GM21390 (cell line): ENCODE data around the gene PAOX.
"Not testable (repeated sequence)": the region's sequence is repeated elsewhere in the genome, so short reads cannot be mapped to it uniquely, and the experiment has no call there.

ENCODE experiments used
- ATAC-seq: cut with Tn5 transposase; IDR thresholded peaks from one replicate; pipeline ENCODE4 v1.9.1; 2021; ENCODE audit not compliant: unreplicated experiment

The PAOX gene

DNA sequence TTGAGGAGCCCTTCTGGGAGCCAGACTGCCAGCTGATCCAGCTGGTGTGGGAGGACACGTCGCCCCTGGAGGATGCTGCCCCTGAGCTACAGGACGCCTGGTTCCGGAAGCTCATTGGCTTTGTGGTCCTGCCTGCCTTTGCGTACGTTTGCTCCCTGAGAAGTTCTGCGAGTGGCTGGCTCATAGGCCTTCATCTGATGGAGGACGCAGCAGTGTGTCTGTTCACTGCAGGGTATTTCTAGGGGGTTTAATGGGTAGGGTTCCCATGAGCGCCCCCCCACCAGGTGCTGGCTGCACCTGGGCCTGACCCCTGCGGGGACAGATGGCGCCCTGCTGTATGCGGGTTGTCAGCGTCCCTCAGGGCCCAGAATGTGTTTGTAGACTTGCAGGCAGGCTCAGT lies 5.0 kb downstream of the PAOX start:
- no peak for ATAC-seq

DNA sequence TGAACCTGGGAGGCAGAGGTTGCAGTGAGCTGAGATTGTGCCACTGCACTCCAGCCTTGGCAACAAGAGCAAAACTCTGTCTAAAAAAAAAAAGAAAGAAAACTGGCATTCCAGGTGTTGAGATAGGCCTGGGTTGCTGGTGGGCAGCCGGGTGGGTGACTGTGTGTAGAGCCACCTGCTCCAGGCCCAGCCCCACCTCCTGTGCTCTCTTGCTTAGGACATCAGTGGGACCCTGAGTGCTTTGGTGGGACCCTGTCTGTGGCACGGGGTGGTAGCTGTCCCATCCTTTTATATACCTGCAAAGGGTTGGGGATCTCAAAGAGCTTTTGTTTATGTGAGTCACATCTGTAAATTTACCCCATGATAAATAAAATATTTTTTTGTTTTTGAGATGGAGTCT lies 6.2 kb downstream of the PAOX start:
- ATAC-seq, result no peak

DNA sequence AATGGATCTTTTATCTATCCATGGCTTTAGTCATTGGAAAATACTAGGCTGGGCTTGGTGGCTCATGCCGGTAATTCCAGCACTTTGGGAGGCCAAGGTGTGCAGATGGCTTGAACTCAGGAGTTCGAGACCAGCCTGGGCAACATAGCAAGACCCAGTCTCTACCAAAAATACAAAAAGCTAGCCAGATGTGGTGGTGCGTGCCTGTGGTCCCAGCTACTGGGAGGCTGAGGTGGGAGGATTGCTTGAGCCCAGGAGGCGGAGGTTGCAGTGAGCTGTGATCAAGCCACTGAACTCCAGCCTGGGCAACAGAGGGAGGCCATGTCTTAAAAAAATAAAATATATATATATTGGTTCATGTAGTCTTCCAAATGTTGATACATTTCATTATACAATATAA lies 7.9 kb downstream of the PAOX start:
- not testable (repeated sequence) for ATAC-seq

DNA sequence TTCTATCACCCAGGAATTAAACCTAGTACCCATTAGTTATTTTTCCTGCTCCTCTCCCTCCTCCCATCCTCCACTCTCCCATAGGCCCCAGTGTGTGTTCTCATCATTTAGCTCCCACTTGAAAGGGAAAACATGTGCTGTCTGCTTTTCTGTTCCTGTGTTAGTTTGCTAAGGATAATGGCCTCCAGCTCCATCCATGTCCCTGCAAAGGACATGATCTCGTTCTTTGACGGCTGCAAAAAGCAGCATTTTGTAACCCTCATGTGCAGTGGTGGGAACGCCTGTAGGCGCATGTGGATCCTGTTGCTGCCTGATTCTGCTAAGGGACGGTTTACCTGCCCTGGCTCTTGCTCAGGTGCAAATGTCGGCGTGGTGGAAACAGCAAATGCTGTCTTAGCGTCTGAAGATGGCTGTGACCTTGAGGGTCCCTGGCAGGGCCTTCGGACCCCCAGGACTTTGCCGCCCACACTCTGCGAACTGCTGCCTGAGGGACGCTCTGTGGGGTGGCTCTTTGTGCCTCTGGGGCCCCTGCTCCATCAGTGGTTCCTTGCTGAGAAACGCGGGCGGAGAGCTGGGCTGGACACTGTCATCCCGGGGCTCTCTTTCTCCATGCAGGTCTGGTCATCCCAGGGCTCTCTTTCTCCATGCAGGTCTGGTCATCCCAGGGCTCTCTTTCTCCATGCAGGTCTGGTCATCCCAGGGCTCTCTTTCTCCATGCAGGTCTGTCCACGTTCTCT lies 9.3 kb downstream of the PAOX start:
- no peak for ATAC-seq

DNA sequence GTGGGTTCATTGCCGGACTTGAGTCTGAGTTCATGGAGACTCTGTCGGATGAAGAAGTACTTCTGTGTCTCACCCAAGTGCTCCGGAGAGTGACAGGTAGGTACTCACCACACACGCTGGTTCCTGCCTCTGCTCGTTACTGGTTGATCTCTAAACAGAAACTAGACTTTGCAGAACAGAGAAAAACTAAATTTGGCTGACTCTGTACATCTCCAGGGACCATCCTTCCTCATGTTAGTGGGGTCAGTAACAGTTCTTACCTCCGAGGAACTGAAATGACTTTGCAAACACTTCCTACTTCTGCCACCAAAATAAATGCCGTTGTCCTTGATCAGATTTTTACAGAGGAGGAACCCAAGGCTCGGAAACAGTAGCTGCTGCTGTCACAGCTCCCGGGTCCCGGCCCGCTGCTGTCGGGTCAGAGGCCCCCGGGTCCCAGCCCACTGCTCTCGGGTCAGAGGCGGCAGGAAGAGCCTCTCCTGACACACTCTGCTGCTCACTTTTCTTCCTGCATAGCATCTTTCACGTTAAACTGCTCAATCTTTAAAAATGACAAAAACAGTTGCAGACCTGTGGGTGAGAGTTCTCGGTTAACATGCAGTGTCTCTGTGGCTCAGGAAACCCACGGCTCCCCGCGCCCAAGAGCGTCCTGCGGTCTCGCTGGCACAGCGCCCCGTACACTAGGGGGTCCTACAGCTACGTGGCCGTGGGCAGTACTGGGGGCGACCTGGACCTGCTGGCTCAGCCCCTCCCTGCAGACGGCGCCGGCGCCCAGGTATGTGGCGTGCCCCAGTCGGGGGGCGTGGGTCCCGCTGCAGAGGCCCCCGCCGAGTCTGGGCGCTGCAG lies 10.1 kb downstream of the PAOX start:
- peak; percentile 77 for ATAC-seq

DNA sequence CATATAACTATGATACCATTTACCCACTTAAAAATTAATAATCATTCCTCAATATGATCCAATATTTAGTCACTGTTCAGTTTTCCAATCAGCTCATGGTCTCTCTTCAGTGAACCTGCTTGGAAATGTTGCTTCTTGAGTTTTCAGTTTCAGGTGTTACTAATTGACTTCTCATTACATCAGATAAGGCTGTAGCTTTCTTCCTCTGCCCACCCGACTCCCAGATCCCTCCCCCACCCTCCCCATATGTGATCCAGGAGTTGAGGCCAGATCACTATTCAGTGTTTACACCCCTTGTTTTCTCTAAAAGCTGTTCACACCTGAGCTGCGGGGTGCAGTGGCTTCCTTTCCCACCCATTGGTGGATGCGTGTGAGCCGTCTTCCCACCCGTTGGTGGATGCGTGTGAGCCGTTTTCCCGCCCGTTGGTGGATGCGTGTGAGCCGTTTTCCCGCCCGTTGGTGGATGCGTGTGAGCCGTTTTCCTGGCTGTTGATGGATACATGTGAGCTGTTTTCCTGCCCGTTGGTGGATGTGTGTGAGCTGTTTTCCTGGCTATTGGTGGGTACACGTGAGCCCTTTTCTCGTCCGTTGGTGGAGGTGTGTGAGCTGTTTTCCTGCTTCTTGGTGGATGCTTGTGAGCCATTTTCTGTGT lies 11.7 kb downstream of the PAOX start:
- no peak for ATAC-seq

DNA sequence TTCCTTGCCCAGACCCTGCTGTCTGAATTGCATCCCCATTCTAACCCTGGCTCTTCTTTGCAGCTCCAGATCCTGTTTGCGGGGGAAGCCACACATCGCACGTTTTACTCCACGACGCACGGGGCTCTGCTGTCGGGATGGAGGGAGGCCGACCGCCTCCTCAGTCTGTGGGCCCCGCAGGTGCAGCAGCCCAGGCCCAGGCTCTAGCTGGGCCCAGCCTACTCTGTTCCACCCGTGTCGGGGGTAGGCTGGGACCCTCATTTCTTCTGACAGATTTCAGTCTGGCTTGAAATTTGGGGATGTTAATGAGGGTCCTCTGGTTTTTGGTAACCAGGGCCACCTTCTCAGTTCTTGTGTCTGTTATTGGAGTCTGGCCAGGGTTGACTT lies 12.2 kb downstream of the PAOX start:
- ATAC-seq, result no peak

DNA sequence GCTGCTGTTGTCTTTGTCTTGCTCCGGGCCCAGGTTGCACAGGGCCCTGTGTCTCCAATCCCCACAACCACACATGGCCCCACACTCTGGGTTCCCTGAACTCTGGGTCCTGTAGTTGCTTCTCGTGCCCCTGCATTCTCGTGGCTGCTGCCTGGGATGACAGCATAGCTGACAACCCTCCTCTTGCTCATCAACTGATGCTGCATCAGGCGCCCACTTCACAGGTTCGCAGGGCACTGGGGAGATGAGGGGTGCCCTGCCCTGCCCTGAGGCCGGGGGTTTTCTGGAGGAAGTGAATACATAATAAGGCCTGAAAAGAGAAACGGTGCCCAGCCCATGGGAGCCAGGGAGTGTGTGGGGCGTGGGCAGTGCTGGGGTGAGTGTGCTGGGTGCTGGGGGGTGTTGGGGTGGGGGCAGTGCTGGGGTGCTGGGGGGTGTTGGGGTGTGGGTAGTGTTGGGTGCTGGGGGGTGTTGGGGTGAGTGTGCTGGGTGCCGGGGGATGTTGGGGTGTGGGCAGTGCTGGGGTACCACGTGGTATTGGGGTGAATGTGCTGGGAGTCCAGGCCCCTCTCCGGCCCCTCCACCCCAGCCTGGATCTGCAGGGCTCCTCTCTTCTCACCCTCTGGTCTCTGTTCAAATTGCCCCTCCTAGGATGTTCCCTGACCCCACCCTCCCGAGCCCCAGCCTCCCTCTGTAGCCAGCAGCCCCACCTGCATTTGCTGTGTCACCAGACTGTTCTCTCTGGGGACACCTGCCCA lies 12.9 kb downstream of the PAOX start:
- ATAC-seq, result no peak

DNA sequence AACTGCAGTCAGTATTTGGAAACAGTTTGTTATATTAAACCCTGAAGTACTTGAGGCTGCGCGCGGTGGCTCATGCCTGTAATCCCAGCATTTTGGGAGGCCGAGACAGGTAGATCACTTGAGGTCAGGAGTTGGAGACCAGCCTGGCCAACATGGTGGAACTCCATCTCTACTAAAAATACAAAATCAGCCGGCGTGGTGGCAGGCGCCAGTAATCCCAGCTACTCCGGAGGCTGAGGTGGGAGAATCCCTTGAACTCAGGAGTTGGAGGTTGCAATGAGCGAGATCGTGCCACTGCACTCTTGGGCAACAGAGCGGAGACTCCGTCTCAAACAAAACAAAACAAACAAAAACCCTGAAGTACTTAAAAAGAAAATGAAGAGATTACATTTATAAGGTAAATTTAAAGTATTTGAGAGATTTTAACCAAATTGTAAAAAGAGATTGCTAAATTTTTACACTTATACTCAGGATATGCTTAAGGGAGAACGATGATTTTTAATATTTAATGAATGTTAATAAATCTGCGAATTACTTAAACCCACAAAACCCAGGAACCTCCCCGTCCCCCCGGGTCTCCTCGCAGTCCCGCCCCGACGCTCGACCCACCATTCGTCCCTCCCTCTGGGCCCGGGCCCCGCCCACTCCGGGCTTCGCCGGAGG lies 14.5 kb downstream of the PAOX start:
- no peak for ATAC-seq

DNA sequence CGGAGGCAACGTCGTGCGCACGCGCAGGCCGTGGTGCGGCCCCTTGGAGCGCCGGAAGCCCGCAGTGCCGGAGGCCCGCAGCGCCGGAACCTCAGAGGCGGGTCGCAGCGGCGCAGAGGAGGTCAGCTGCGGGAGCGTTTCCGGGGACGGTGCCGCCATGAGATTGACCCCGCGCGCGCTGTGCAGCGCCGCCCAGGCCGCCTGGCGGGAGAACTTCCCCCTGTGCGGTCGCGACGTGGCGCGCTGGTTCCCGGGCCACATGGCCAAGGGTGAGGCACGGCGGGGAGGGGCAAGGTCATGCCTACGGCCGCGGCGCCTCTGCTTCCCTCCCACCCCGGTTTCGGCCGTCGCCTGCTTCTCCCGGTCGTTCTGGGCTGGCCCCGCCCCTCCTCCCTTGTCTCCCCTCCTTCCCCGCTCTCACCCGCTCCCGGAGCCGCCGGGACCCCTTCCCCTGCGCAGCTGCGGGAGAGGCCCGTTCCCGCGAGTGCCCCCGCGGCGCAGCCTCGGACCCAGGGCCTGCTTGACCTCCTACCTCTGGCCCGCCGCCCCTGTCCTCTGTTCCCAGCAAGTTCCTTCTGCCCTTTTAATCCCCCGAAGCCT lies 15.1 kb downstream of the PAOX start, which contains the start of gene MTG1:
MTG1 (plus strand) TSS at position 94 of the 600 bp plus-strand sequence; CDS start at position 158, 64 bp downstream.
- peak; percentile 59 for ATAC-seq

DNA sequence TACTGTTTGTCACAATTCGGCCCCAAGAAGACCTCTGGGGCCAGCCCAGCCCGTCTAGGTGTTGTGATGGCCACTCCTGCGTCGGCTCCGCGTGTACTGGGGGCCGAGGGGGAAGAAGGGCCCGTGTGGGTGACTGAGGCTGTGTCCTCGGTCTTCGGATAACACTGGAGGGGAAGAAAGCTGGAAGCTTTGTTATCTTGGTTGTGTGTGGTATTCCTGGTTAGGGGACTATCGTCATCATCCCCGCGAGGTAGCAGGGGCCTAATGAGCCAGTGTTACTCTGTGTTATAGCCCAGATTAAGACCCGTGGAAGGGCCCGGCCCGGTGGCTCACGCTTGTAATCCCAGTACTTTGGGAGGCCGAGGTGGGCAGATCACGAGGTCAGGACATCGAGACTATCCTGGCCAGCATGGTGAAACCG lies 15.7 kb downstream of the PAOX start:
- no peak for ATAC-seq

DNA sequence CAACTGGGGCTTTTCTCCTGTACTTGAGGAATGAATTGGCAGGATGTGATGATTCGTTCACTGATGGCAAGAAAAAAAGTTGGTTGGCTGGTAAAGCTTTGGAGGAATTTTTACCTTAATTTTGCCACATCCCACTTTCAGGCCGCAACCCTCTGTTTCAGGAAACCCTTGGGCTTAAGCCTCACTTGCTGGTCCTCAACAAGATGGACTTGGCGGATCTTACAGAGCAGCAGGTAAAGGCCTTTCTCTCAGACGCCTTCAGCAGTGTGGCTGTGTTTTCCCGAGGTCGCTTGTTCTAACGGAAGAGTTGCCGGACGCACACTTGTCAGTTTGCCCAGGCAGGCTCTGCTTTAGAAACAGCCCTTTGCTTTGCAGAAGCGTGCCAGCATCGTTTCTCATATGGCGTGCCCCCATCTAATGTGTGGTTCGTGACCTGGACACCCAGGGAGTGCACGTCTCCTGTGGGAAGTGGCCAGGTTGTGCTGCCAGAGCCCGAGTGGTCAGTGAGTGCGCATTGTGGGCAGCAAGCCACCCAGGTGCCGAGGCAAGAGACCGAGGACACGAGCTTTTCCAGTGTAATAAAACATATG lies 17.1 kb downstream of the PAOX start:
- no peak for ATAC-seq

DNA sequence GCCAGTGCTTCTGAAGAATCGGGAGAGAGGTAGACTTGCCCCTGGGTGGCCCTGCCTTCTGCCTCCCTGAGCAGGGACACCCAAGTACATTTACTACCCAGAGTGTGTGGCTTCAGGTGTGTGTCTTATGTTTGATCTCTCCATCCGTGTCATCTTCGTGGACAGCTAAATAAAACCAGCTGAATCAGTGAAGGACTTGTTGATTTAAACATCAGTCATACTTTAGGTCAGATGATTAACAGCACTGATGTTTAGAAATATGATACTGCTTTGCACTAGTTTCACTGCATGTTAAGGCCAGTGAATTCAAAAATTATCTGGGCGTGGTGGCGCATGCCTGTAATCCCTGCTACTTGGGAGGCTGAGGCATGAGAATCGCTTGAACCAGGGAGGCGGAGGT lies 18.9 kb downstream of the PAOX start:
- ATAC-seq, result no peak

DNA sequence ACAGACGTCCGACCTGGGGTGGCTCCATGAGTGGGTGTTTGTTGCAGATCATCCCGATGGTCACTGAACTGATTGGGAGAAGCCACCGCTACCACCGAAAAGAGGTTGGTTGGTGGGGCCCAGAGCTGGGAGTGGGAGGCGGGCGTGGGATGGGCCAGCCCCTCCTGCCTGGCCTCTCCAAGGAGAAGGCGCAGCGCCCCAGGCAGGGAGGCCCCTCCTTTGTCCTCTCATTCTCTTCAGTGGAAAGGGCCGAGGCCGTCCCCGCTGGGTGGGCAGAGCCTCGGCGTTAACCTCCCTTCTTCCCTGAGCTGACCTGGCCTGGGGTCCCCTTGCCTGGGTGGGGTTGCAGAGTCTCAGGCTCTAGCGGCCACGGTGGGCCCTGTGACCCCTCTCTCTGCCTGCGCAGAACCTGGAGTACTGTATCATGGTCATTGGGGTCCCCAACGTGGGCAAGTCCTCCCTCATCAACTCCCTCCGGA lies 20.1 kb downstream of the PAOX start:
- no peak for ATAC-seq

DNA sequence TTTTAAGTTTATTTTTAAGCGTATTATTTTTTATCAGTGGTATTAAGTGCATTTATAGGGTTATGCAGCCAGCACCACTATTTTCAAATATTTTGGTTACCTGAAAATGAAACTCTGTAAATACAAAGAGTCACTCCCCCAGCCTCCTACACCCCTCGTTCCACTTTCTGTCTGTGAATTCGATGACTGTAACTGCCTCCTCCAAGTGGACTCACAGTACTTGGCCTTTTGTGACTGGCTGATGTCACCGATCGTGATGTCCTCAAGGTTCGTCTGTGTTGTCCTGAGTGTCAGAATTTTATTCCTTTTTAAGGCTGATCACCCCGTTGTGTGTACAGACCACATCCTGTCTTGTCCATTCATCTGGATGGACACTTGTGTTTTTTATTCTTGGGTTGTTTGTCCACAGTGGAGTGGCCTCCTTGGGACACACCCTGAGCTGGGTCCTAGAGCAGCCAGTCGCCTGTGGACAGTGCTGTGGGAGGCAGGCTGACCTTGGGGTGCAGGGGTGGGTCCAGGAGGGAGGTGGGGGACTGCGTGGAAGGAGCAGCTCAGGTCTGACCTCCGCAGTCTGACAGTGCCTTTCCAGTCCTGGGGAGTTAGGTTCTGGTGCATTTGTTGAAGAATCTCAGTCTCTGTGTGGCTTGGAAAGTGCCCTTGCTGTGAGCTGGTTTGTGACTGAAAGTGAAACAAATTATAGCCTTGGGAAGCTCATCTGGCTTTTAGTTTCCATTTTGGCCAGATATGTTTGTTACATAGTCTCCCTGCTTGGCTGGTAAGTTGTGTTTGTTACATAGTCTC lies 21.8 kb downstream of the PAOX start:
- ATAC-seq, result peak; percentile 77

DNA sequence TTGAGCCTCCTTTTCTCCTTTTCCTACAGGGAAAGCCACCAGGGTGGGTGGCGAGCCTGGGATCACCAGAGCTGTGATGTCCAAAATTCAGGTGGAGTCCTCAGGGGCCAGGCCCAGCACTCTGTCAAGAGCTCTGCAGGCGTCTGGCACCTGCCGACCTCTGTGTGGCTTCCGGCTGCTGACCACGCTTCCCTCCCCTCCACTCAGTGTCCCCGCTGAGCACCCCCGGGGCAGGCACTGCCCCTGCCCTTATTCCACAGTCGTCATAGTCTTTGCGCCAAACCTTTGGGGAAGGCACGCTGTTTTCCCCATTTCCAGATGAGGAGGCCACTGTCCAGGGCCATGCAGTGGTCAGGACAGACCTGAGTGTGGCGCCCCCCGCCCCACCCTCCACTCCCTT lies 22.4 kb downstream of the PAOX start:
- no peak for ATAC-seq

DNA sequence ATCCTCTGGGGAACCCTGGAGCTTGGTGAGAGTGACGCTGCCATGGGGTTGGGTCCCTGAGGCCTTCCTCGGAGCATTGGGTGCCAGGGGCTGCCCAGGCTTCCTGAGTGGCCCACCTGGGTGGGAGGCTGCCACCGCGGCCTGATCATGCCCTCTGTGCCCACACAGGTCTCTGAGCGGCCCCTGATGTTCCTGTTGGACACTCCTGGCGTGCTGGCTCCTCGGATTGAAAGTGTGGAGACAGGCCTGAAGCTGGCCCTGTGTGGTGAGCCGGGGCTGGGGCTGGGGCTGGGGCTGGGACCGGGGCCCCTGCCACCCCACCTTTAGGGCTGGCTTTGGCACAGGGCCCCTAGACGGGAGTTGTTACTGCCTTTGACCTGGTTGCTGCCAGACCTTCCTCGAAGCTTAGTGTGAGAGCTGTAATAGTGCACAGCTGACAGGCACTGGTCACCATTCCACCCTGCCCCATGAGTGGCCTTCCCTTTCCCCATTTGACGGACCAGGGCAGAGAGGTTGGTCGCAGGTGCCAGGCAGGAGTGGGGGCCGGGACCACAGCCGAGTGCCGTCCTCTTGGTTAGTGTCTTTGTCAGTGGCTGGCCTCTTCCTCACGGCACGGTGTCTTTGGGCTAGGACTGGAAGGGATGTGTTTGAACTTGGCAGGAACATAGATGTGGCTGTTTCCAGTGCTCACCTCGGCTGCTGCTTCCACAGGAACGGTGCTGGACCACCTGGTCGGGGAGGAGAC lies 23.1 kb downstream of the PAOX start:
- no peak for ATAC-seq

DNA sequence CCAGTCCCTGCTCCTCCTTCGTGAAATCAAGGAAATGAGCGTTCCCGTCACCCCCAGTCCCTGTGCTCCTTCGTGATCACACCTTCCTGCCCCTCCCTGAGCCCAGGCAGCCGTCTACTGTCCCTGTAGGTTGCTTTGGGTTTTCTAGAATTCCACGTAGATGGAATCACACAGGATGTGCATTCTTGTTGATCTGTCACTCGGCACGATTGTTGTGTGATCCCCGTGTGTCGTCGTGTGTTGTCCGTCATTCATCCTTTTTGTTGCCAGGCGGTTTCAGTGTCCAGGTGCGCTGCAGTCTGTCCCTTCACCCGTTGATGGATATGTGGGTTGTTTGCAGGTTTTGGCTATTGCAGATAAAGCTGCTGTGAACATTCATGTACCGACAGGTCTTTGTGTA lies 24.3 kb downstream of the PAOX start:
- no peak for ATAC-seq
